ENCODE measurements around the gene RSPH9.

DNA sequence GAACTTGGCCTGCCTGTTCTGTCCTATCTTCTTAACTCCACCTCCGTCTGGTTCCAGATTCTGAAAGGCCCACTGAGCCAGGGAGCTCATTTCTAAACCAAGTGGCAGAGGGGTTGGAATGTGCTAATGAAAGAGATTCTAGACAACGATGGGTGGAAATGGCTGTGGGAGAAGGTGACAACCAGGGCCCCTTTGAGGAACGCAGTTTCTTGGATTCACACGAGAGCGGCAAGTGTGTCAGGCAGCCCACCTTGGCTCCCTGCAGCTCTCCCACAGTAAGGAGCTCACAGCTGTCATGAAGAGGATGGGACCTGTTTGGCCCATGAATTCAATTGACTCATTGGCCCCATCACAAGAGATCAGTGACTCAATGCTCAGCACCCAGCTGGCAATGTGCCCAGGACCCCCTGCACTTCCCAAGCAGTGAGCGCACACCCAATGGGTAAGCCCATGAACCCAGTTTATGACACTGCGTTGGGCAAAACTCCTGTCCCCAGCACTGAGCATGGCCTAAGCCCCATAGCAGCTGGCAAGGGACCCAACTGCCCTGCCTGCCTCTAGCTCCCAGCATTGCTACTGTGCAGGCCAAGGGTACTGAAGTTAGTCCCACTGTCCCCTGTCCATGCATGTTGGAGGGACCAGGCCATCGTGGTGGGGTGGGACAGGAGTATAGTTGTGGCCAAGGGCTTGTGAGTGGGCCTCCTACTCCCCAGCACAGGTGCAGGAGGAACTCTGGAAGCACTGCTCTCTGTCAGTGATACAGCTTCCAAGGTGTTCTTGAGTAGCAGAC, 26.4 kb downstream of the RSPH9 start:
- TF ChIP-seq POLR2AphosphoS5 (IDR thresholded peaks at IDR 0.05; ENCODE audit: low read depth) (no peak), EZH2 (IDR thresholded peaks at IDR 0.05; ENCODE audit: low read depth, unreplicated experiment) (no peak), EZH2phosphoT487 (IDR thresholded peaks at IDR 0.05; ENCODE audit: unreplicated experiment) (no peak), CREB1 (CRISPR knock-in tag; IDR thresholded peaks at IDR 0.05; ENCODE audit: low read depth) (no peak)
- TF ChIP-seq, protein P1, sequence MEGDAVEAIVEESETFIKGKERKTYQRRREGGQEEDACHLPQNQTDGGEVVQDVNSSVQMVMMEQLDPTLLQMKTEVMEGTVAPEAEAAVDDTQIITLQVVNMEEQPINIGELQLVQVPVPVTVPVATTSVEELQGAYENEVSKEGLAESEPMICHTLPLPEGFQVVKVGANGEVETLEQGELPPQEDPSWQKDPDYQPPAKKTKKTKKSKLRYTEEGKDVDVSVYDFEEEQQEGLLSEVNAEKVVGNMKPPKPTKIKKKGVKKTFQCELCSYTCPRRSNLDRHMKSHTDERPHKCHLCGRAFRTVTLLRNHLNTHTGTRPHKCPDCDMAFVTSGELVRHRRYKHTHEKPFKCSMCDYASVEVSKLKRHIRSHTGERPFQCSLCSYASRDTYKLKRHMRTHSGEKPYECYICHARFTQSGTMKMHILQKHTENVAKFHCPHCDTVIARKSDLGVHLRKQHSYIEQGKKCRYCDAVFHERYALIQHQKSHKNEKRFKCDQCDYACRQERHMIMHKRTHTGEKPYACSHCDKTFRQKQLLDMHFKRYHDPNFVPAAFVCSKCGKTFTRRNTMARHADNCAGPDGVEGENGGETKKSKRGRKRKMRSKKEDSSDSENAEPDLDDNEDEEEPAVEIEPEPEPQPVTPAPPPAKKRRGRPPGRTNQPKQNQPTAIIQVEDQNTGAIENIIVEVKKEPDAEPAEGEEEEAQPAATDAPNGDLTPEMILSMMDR (conservative IDR thresholded peaks at IDR 0.05; ENCODE audit: low read depth in 2 of 2) = no peak
- TF ChIP-seq, protein P2, sequence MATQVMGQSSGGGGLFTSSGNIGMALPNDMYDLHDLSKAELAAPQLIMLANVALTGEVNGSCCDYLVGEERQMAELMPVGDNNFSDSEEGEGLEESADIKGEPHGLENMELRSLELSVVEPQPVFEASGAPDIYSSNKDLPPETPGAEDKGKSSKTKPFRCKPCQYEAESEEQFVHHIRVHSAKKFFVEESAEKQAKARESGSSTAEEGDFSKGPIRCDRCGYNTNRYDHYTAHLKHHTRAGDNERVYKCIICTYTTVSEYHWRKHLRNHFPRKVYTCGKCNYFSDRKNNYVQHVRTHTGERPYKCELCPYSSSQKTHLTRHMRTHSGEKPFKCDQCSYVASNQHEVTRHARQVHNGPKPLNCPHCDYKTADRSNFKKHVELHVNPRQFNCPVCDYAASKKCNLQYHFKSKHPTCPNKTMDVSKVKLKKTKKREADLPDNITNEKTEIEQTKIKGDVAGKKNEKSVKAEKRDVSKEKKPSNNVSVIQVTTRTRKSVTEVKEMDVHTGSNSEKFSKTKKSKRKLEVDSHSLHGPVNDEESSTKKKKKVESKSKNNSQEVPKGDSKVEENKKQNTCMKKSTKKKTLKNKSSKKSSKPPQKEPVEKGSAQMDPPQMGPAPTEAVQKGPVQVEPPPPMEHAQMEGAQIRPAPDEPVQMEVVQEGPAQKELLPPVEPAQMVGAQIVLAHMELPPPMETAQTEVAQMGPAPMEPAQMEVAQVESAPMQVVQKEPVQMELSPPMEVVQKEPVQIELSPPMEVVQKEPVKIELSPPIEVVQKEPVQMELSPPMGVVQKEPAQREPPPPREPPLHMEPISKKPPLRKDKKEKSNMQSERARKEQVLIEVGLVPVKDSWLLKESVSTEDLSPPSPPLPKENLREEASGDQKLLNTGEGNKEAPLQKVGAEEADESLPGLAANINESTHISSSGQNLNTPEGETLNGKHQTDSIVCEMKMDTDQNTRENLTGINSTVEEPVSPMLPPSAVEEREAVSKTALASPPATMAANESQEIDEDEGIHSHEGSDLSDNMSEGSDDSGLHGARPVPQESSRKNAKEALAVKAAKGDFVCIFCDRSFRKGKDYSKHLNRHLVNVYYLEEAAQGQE (IDR thresholded peaks at IDR 0.05; ENCODE audit: unreplicated experiment) = no peak
- TF ChIP-seq, protein P3, sequence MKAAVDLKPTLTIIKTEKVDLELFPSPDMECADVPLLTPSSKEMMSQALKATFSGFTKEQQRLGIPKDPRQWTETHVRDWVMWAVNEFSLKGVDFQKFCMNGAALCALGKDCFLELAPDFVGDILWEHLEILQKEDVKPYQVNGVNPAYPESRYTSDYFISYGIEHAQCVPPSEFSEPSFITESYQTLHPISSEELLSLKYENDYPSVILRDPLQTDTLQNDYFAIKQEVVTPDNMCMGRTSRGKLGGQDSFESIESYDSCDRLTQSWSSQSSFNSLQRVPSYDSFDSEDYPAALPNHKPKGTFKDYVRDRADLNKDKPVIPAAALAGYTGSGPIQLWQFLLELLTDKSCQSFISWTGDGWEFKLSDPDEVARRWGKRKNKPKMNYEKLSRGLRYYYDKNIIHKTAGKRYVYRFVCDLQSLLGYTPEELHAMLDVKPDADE (IDR thresholded peaks at IDR 0.05) = no peak

Data from GM23338 (cell line).